Astrocyte (in vitro differentiated cells and primary cell): ENCODE results near the gene MSX2. TPM values are rescaled to one million over a fixed set of nuclear protein-coding genes. Genes with fewer than 3 reads are reported as not detected.

Source experiments
- DNase-seq: peaks from one replicate; pipeline ENCODE4 v3.0.0-alpha.2; 2010; ENCODE audit warnings: low read depth
- FAIRE-seq: peaks from 2 replicates; lab custom pipeline; 2011; peaks lifted over from hg19 to GRCh38; lab: Jason Lieb, UNC
- H2AFZ ChIP-seq: 2 replicates; pipeline ENCODE4 v1.6.0; 2012; ENCODE audit warnings: low read depth, low read length, inconsistent platforms
- H3K27ac ChIP-seq: 2 replicates; pipeline ENCODE4 v1.5.1; 2011; ENCODE audit warnings: low read depth, low read length, inconsistent platforms
- H3K27me3 ChIP-seq: 2 replicates; pipeline ENCODE4 v1.6.0; 2011; ENCODE audit warnings: low read length, inconsistent platforms; ENCODE audit not compliant: insufficient read depth
- H3K36me3 ChIP-seq: 2 replicates; pipeline ENCODE4 v1.5.1; 2011; ENCODE audit warnings: low read length, inconsistent platforms; ENCODE audit not compliant: insufficient read depth
- H3K4me1 ChIP-seq: 2 replicates; pipeline ENCODE4 v1.5.1; 2011; ENCODE audit warnings: low read length, inconsistent platforms; ENCODE audit not compliant: insufficient read depth
- H3K4me2 ChIP-seq: 2 replicates; pipeline ENCODE4 v1.6.0; 2012; ENCODE audit warnings: low read length, inconsistent platforms
- H3K4me3 ChIP-seq: 2 replicates; pipeline ENCODE4 v1.5.1; 2011; ENCODE audit warnings: low read depth, mild to moderate bottlenecking, low read length, inconsistent platforms; ENCODE audit not compliant: insufficient read depth
- H3K79me2 ChIP-seq: 2 replicates; pipeline ENCODE4 v1.6.0; 2012; ENCODE audit warnings: mild to moderate bottlenecking, low read length, inconsistent platforms; ENCODE audit not compliant: insufficient read depth
- H3K9ac ChIP-seq: 2 replicates; pipeline ENCODE4 v1.6.0; 2012; ENCODE audit warnings: mild to moderate bottlenecking, low read length, inconsistent platforms
- H3K9me3 ChIP-seq: 2 replicates; pipeline ENCODE4 v1.5.1; 2012; ENCODE audit warnings: low read depth, mild to moderate bottlenecking, low read length, inconsistent platforms; ENCODE audit not compliant: insufficient read depth
- H4K20me1 ChIP-seq: 2 replicates; pipeline ENCODE4 v1.6.0; 2012; ENCODE audit warnings: low read length, inconsistent platforms; ENCODE audit not compliant: insufficient read depth
- H3K27ac Mint-ChIP-seq: one replicate; pipeline ENCODE4 v1.8.0; 2021; ENCODE audit warnings: mild to moderate bottlenecking, mixed read lengths; ENCODE audit not compliant: unreplicated experiment
- H3K27me3 Mint-ChIP-seq: one replicate; pipeline ENCODE4 v1.8.0; 2021; ENCODE audit warnings: low read depth, mixed read lengths; ENCODE audit not compliant: unreplicated experiment
- H3K36me3 Mint-ChIP-seq: one replicate; pipeline ENCODE4 v1.8.0; 2021; ENCODE audit warnings: low read depth, mixed read lengths; ENCODE audit not compliant: unreplicated experiment
- H3K4me1 Mint-ChIP-seq: one replicate; pipeline ENCODE4 v1.8.0; 2021; ENCODE audit warnings: low read depth, mixed read lengths; ENCODE audit not compliant: unreplicated experiment
- H3K4me3 Mint-ChIP-seq: one replicate; pipeline ENCODE4 v1.8.0; 2021; ENCODE audit warnings: mild to moderate bottlenecking, moderate library complexity, mixed read lengths; ENCODE audit not compliant: unreplicated experiment
- H3K9me3 Mint-ChIP-seq: one replicate; pipeline ENCODE4 v1.8.0; 2021; ENCODE audit warnings: mild to moderate bottlenecking, mixed read lengths; ENCODE audit not compliant: unreplicated experiment
- CTCF ChIP-seq: IDR thresholded peaks from 2 replicates; pipeline ENCODE4 v1.5.1; 2011; ENCODE audit warnings: low read depth, mild to moderate bottlenecking, inconsistent platforms, low read length, moderate library complexity; ENCODE audit not compliant: insufficient read depth
- EZH2 ChIP-seq: IDR thresholded peaks from 2 replicates; pipeline ENCODE4 v1.6.1; 2012; ENCODE audit warnings: mild to moderate bottlenecking, low read length, inconsistent platforms; ENCODE audit not compliant: insufficient read depth
- total RNA-seq: library from RNA; stranded (reverse); gene quantifications from 2 replicates; pipeline ENCODE4 v1.2.1, GENCODE V29; 2021

MSX2 gene
- total RNA-seq, 1 donor from 2014 or later = 12.0 TPM

- H3K4me3 ChIP-seq = no peak overlapping the region
- Mint-ChIP-seq H3K27me3 (peaks cover 20% of the 10 kb centered on the region), H3K9me3 (no peaks in the 10 kb centered on the region), H3K4me3 (no peak overlapping the region), H3K36me3 (no peaks in the 10 kb centered on the region), H3K27ac (no peak overlapping the region), H3K4me1 (no peaks in the 10 kb centered on the region)
- H3K4me2 ChIP-seq = no peak overlapping the region
- DNase-seq (no peak), FAIRE-seq (no peak)
- H3K9ac ChIP-seq = no peak overlapping the region
- H2AFZ ChIP-seq = no peak overlapping the region
- no peaks in the 10 kb centered on the region for H3K27me3 ChIP-seq
- H3K79me2 ChIP-seq = no peaks in the 10 kb centered on the region
- no peak overlapping the region for H3K27ac ChIP-seq
- TF ChIP-seq CTCF (no peak), EZH2 (no peak)
- no peaks in the 10 kb centered on the region for H4K20me1 ChIP-seq
- no peaks in the 10 kb centered on the region for H3K4me1 ChIP-seq
- no peaks in the 10 kb centered on the region for H3K36me3 ChIP-seq
- H3K9me3 ChIP-seq = no peaks in the 10 kb centered on the region
These were observed 46.3 kb upstream of the MSX2 start for GRCh38 chr5:174678107-174678506.

GRCh38 chr5:174680901-174681565 is 43.3 kb upstream of the MSX2 start:
- Mint-ChIP-seq H3K4me3 (no peak overlapping the region), H3K4me1 (no peaks in the 10 kb centered on the region), H3K27me3 (peaks cover 19% of the 10 kb centered on the region), H3K27ac (no peak overlapping the region), H3K36me3 (no peaks in the 10 kb centered on the region), H3K9me3 (no peaks in the 10 kb centered on the region)
- Histone ChIP-seq H3K27ac (no peak overlapping the region), H3K9ac (no peak overlapping the region), H3K4me2 (no peak overlapping the region), H3K36me3 (no peaks in the 10 kb centered on the region), H4K20me1 (no peaks in the 10 kb centered on the region), H3K79me2 (no peaks in the 10 kb centered on the region), H3K4me3 (no peak overlapping the region), H3K9me3 (no peaks in the 10 kb centered on the region), H3K27me3 (no peaks in the 10 kb centered on the region), H2AFZ (no peak overlapping the region), H3K4me1 (no peaks in the 10 kb centered on the region)
- FAIRE-seq (no peak), DNase-seq (no peak)
- TF ChIP-seq EZH2 (no peak), CTCF (no peak)

DNA sequence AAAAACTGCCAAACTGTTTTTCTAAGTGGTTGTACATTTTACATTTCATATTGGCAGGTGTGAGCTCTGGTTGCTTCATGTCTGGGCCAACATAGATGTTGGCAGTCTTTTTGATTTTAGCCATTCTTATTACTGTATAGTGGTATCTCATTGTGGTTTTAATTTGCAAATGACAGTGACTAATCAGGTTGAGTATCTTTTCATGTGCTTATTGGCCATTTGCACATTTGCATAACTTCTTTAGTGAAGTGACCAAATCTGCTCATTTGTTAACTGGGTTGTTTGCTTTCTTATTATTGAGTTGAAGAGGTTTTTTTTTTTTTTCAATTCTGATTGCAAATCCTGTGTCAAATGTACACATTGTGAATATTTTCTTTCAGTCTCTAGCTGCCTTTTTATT is 36.9 kb upstream of the MSX2 start:
- no peaks in the 10 kb centered on the region for H3K4me1 ChIP-seq
- H2AFZ ChIP-seq = no peak overlapping the region
- Mint-ChIP-seq H3K27ac (no peak overlapping the region), H3K9me3 (no peaks in the 10 kb centered on the region), H3K36me3 (no peaks in the 10 kb centered on the region), H3K4me1 (peaks cover 1% of the 10 kb centered on the region), H3K27me3 (peaks cover 53% of the 10 kb centered on the region), H3K4me3 (no peak overlapping the region)
- no peak for TF ChIP-seq EZH2
- no peak for TF ChIP-seq CTCF
- FAIRE-seq (peak; percentile 23), DNase-seq (no peak)
- H4K20me1 ChIP-seq = no peaks in the 10 kb centered on the region
- H3K4me3 ChIP-seq = no peak overlapping the region
- H3K9ac ChIP-seq = no peak overlapping the region
- H3K9me3 ChIP-seq = no peaks in the 10 kb centered on the region
- no peak overlapping the region for H3K27ac ChIP-seq
- peaks cover 36% of the 10 kb centered on the region for H3K27me3 ChIP-seq
- no peak overlapping the region for H3K4me2 ChIP-seq
- no peaks in the 10 kb centered on the region for H3K36me3 ChIP-seq
- no peaks in the 10 kb centered on the region for H3K79me2 ChIP-seq
